ENCODE results near the gene GJB3. TPM values are rescaled to one million over a fixed set of nuclear protein-coding genes. Genes with fewer than 3 reads are reported as not detected.

GJB3 gene
- total RNA-seq, 4 donors from 2014 or later = 1.0 to 4.7 TPM; not detected in 2

GRCh38 chr1:34792868-34793727, 12.1 kb downstream of the GJB3 start, which contains the start of gene GJA4:
TSS of gene GJA4 (plus strand) at chr1:34792999. CDS start at chr1:34794214, 1,215 bp downstream.
- peak within 1 kb of the TSS; percentile 8 to 29 for H3K4me3 ChIP-seq
- peak within 1 kb of the TSS; percentile 72 to 77 for H3K27ac ChIP-seq
- intact Hi-C loops (cut with DNase I; ENCODE audit: low total_unique reads) = no loop called here
- DNase-seq = no peak
- TF ChIP-seq POLR2A (IDR thresholded peaks at IDR 0.05) = peak; percentile 27 to 29
- TF ChIP-seq, protein P1, sequence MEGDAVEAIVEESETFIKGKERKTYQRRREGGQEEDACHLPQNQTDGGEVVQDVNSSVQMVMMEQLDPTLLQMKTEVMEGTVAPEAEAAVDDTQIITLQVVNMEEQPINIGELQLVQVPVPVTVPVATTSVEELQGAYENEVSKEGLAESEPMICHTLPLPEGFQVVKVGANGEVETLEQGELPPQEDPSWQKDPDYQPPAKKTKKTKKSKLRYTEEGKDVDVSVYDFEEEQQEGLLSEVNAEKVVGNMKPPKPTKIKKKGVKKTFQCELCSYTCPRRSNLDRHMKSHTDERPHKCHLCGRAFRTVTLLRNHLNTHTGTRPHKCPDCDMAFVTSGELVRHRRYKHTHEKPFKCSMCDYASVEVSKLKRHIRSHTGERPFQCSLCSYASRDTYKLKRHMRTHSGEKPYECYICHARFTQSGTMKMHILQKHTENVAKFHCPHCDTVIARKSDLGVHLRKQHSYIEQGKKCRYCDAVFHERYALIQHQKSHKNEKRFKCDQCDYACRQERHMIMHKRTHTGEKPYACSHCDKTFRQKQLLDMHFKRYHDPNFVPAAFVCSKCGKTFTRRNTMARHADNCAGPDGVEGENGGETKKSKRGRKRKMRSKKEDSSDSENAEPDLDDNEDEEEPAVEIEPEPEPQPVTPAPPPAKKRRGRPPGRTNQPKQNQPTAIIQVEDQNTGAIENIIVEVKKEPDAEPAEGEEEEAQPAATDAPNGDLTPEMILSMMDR (IDR thresholded peaks at IDR 0.05) = no peak
- no peaks in the 10 kb centered on the region for H3K9me3 ChIP-seq
- no peaks in the 10 kb centered on the region for H3K4me1 ChIP-seq
- H3K36me3 ChIP-seq = no peaks in the 10 kb centered on the region
- H3K27me3 ChIP-seq = no peaks in the 10 kb centered on the region

- DNase-seq = no peak
- Histone ChIP-seq H3K4me3 (peak overlapping the region in 1 of 2 donors; percentile 14), H3K27me3 (no peaks in the 10 kb centered on the region), H3K27ac (peak overlapping the region; percentile 72 to 77), H3K9me3 (no peaks in the 10 kb centered on the region), H3K4me1 (no peaks in the 10 kb centered on the region), H3K36me3 (no peaks in the 10 kb centered on the region)
- intact Hi-C loops (cut with DNase I; ENCODE audit: low total_unique reads) = no loop called here
- no peak for TF ChIP-seq POLR2A (IDR thresholded peaks at IDR 0.05)
- TF ChIP-seq, protein P1 (IDR thresholded peaks at IDR 0.05) = no peak
Observed at GRCh38 chr1:34794001-34794789, 13.2 kb downstream of the GJB3 start.

DNA sequence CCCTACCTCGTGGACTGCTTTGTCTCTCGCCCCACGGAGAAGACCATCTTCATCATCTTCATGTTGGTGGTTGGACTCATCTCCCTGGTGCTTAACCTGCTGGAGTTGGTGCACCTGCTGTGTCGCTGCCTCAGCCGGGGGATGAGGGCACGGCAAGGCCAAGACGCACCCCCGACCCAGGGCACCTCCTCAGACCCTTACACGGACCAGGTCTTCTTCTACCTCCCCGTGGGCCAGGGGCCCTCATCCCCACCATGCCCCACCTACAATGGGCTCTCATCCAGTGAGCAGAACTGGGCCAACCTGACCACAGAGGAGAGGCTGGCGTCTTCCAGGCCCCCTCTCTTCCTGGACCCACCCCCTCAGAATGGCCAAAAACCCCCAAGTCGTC, 13.8 kb downstream of the GJB3 start:
- Histone ChIP-seq H3K9me3 (no peaks in the 10 kb centered on the region), H3K36me3 (no peaks in the 10 kb centered on the region), H3K4me3 (peak overlapping the region in 1 of 2 donors; percentile 14), H3K27me3 (no peaks in the 10 kb centered on the region), H3K27ac (peak overlapping the region; percentile 72 to 77), H3K4me1 (no peaks in the 10 kb centered on the region)
- no peak for TF ChIP-seq POLR2A (IDR thresholded peaks at IDR 0.05)
- TF ChIP-seq, protein P1 (IDR thresholded peaks at IDR 0.05) = no peak
- DNase-seq = no peak
- intact Hi-C loops (cut with DNase I; ENCODE audit: low total_unique reads) = no loop called here

DNA sequence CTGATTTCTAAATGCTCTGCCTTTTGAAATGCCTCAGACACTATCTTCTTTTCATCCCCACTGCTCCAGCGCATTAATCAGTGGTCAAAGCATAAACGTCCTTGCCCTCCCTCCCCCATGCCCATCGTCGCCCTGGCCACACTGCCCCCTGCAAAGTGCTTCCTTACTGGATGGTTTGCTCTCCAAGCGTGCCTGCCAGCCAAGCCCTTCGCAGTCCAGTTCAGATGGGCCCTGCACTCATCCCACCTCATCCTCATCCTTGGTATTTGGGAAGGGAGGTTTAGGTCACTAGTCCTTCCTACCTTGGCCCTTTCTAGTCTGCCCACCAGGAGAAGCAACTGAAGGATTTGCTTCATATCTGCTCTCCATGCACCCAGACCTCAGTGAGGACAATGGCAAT, 14.9 kb downstream of the GJB3 start:
- Histone ChIP-seq H3K9me3 (no peaks in the 10 kb centered on the region), H3K36me3 (no peaks in the 10 kb centered on the region), H3K4me3 (no peak overlapping the region), H3K27me3 (no peaks in the 10 kb centered on the region), H3K27ac (peak overlapping the region in 1 of 2 donors; percentile 77), H3K4me1 (no peaks in the 10 kb centered on the region)
- TF ChIP-seq, protein P1 (IDR thresholded peaks at IDR 0.05) = no peak
- TF ChIP-seq POLR2A (IDR thresholded peaks at IDR 0.05) = no peak
- DNase-seq = no peak
- intact Hi-C loops (cut with DNase I; ENCODE audit: low total_unique reads) = no loop called here

DNA sequence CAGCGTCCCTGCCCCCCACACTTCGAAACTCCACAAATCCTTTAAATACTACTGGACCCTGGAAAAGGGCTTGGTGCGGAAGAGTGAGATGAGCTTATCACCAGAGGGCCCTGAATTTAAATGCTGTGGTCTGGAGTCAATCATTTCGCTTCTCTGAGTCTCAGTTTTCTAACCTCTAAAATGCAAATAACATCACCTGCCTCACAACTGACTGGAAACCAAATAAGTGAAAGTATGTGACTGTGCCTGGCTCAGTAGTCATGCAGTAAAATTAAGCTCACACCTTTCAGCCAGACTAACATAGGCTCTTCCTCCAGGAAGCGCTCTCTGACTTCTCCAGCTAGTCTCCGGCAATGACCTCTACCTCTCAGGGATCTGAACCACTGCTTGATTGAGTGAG, 16.0 kb downstream of the GJB3 start:
- TF ChIP-seq, protein P1 (IDR thresholded peaks at IDR 0.05) = no peak
- Histone ChIP-seq H3K9me3 (no peaks in the 10 kb centered on the region), H3K4me3 (no peak overlapping the region), H3K27me3 (no peaks in the 10 kb centered on the region), H3K4me1 (no peaks in the 10 kb centered on the region), H3K27ac (peak overlapping the region in 1 of 2 donors; percentile 77), H3K36me3 (no peaks in the 10 kb centered on the region)
- DNase-seq = no peak
- intact Hi-C loops (cut with DNase I; ENCODE audit: low total_unique reads) = no loop called here
